Lower leg skin (tissue), 3 donors: ENCODE data around the gene CS.

ENCODE experiments used
- POLR2A ChIP-seq, 2 donors: fragments of 450-650 bp; IDR thresholded peaks; one replicate each; pipeline ENCODE4 v1.6.1; 2016 to 2017; ENCODE audit warnings: antibody characterized with exemption in 2 of 2, mild to moderate bottlenecking in 1 of 2, moderate library complexity in 1 of 2
- TF ChIP-seq, protein P1 (sequence below), 3 donors: fragments of 450-650 bp; IDR thresholded peaks; one replicate each; pipeline ENCODE4 v1.5.1; 2016; ENCODE audit warnings: antibody characterized with exemption in 3 of 3, mild to moderate bottlenecking in 3 of 3, moderate library complexity in 2 of 3

GRCh38 chr12:56229916-56230431, 70.2 kb downstream of the CS start, which contains the start of gene SLC39A5:
- TF ChIP-seq POLR2A (IDR thresholded peaks at IDR 0.05) = no peak
- TF ChIP-seq, protein P1, sequence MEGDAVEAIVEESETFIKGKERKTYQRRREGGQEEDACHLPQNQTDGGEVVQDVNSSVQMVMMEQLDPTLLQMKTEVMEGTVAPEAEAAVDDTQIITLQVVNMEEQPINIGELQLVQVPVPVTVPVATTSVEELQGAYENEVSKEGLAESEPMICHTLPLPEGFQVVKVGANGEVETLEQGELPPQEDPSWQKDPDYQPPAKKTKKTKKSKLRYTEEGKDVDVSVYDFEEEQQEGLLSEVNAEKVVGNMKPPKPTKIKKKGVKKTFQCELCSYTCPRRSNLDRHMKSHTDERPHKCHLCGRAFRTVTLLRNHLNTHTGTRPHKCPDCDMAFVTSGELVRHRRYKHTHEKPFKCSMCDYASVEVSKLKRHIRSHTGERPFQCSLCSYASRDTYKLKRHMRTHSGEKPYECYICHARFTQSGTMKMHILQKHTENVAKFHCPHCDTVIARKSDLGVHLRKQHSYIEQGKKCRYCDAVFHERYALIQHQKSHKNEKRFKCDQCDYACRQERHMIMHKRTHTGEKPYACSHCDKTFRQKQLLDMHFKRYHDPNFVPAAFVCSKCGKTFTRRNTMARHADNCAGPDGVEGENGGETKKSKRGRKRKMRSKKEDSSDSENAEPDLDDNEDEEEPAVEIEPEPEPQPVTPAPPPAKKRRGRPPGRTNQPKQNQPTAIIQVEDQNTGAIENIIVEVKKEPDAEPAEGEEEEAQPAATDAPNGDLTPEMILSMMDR (IDR thresholded peaks at IDR 0.05) = no peak
